Measurements from ENCODE around the gene NPAT.
"Not testable (repeated sequence)": the region's sequence is repeated elsewhere in the genome, so short reads cannot be mapped to it uniquely, and the experiment has no call there.

The NPAT gene

GRCh38 chr11:108220721-108221336 lies 1.6 kb downstream of the NPAT start:
- DNase-seq, result no peak

- no peak for DNase-seq
Observed at GRCh38 chr11:108218912-108219783, 3.3 kb downstream of the NPAT start.

DNA sequence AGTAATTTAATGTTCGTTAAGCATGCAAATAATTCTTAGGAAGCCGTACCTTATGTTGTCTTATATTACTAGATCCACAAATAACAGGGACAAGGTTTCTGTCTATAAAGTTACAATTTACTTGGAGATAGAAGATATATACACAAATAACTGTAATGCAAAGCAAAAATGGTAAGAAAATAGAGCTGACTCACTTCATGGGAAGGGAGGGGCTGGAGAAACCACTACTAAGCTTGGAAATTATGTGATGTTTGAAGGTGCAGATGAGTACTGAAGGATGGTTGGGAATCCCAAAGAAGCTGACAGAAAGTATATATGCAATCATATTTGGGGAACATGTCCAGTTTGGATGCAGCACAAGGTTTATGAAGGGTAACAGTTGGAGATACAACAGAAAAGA lies 4.0 kb downstream of the NPAT start:
- no peak for DNase-seq

DNA sequence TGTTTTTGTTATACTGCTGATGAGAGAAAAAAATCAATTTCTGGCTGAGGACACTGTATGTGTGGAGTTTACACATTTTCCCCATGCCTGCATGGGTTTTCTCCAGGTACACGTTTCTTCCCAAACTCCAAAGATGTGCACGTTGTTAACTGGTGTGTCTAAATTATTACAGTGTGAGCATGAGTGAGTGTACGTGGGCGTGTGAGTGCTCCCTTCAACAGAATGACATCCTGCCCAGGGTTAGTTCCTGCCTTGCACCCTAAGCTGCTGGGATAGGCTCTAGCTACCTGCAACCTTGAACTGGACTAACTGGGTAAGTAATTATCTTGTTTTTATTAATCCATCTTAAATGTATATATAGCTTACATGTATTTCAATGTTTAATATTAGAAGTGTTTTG lies 5.5 kb downstream of the NPAT start:
- no peak for DNase-seq

DNA sequence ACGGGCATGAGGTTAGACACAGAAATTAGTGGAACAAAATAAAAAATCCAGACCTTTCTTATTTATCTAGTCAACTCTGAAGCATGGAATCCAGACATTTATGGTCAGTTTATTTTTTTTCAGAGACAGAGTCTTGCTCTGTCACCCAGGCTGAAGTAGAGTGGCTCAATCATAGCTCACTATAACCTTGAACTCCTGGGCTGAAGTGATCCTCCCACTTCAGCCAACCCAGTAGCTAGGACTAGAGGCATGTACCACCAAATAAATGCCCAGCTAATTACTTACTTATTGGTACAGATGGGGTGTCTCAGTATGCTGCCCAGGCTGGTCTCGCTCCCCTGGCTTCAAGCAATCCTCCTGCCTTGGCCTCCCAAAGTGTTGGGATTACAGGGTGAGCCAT lies 8.7 kb downstream of the NPAT start:
- no peak for DNase-seq

DNA sequence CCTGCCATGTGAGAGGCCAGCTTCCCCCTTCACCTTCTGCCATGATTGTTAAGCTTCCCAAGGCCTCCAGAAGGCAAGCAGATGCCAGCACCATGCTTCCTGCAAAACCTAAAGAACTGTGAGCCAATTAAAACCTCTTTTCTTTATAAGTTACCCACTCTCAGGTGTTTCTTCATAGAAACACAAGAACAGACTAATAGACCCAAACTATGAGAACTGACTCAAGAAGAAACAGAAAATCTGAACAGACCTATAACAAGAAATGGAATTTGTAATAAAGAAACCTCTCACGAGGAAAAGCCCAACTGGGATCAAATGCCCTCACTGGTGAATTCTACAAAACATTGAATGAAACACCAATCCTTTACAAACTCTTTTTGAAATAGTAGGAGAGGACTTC lies 12.0 kb downstream of the NPAT start:
- DNase-seq, result no peak

- no peak for DNase-seq
Observed at GRCh38 chr11:108207683-108208060, 14.8 kb downstream of the NPAT start.

GRCh38 chr11:108206969-108207682 lies 15.3 kb downstream of the NPAT start:
- no peak for DNase-seq

DNA sequence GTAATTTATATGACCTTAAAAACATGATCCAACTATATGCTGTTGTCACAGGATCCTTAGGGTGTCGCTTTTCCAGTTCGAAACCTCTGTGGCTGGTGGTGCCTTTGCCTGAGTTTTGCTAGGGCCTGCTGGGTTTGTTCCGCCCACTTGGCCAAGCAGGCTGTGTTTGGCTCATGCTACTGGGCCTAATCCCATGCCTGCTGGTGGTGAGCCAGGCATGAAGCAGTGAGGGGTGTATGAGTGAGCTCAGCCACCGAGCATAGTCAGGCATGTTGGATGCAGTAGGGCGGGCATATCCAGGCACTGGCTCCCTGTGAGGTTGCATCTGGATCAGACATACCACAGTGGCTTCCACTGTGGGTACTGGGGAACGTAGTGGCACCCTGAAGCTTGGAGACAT lies 16.3 kb downstream of the NPAT start:
- no peak for DNase-seq

DNA sequence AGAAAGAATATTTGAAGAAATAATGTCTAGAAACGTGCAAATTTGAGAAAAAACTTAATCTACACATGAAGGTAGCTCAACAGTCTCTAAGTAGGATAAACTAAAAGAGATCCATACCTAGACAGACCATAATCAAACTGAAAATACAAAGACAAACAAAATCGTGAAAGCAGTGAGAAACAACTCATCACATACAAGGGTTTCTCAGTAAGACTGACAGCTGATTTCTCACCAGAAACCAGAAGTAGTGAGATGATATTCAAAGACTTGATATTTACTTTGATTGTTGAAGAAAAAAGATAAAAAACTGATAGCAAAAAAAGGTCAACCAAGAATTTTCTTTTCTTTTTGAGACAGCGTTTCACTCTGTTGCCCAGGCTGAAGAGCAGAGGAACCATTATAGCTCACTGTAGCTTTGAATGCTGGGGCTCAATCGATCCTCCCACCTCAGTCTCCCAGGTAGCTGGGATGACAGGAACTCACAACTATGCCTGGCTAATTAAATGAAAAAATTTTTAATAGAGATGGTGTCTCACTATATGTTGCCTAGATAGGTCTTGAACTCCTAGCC lies 17.4 kb downstream of the NPAT start:
- DNase-seq, result no peak

- DNase-seq, result no peak
Observed at GRCh38 chr11:108204376-108204775, 18.1 kb downstream of the NPAT start.

GRCh38 chr11:108203075-108203474 lies 19.4 kb downstream of the NPAT start:
- no peak for DNase-seq

GRCh38 chr11:108199446-108200321 lies 22.8 kb downstream of the NPAT start:
- no peak for DNase-seq

DNA sequence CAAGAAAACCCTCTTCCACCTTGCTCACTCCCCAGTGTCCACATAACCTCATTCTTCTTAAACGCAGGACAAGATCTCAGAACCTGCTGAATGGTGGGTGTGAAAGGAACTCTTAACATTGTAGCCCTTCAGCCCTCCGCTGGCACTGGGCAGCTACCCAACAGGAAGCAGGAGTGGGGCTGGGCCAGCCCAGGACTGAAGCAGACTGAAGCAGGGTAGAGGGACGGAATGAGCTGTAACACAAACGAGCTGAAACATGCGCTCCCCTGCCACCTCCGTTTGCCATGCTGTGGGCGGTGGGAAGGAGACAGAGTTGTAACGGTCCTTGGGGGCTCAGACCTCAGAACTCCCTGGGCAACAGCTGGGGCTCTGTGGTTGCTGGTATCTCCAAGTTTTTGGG lies 23.6 kb downstream of the NPAT start:
- DNase-seq, result peak in 1 of 58 donors; percentile 0

DNA sequence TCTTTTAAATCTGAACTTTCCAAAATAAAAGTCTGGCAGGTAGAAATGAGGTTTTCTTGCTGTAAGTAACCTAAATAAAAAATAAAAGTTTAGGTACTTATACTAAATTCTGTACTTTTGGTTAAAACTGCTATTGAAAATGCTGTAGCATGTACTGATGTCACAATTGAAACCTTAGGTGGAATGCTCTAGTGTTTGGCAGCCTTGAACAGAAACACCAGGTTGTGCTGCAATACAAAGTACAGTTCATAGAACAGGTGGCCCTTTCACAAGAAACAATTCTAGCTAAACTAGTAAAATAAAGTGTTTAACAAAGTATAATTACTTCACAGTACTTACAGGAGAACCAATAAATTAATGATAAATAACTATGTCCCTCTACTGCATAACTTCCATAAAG lies 25.1 kb downstream of the NPAT start:
- DNase-seq, result no peak

GRCh38 chr11:108196901-108197300 lies 25.5 kb downstream of the NPAT start:
- no peak for DNase-seq

GRCh38 chr11:108193725-108194124 lies 28.7 kb downstream of the NPAT start:
- DNase-seq, result no peak

GRCh38 chr11:108177570-108177969 lies 44.9 kb downstream of the NPAT start:
- DNase-seq, result no peak

DNA sequence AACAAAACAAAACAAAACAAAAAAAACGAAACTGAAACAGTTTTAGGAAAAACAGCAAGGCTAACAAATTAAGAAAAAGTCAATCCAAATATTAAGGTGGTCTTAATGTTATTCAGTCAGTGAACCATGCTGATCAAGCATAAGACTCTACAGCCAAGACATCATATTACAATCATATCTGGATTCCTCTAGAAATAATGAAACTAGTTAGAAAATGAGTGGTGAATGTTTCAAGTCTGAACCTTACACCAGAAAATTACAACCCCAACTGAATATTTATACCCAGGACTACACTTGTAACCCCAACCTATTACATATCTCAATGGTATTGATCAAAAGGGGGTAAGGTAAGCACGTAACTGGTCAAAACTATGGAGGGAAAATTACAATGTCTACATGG lies 52.3 kb downstream of the NPAT start:
- no peak for DNase-seq

- no peak for DNase-seq
Observed at GRCh38 chr11:108167624-108168023, 54.8 kb downstream of the NPAT start.

DNA sequence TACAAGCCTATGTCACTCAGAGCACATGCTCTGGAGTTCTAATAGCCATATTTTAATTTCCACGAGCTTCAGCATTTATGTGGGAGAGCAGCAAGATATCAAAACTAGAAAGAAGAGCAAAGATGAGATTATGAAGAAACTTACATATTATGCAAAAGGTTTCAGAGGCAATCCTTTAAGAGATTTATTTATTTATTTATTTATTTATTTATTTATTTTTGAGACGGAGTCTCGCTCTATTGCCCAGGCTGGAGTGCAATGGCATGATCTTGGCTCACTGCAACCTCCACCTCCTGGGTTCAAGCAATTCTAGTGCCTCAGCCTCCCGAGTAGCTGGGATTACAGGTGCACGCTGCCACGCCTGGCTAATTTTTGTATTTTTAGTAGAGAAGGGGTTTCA lies 59.6 kb downstream of the NPAT start:
- not testable (repeated sequence) for DNase-seq

Measured in anterior cingulate cortex (tissue), 58 donors.